ENCODE results near the gene PRKAR1B. TPM values are rescaled to one million over a fixed set of nuclear protein-coding genes. Genes with fewer than 3 reads are reported as not detected.

Gene PRKAR1B
- total and polyA plus RNA-seq, 7 donors = 9.5 to 26.6 (median 11.4) TPM

DNA sequence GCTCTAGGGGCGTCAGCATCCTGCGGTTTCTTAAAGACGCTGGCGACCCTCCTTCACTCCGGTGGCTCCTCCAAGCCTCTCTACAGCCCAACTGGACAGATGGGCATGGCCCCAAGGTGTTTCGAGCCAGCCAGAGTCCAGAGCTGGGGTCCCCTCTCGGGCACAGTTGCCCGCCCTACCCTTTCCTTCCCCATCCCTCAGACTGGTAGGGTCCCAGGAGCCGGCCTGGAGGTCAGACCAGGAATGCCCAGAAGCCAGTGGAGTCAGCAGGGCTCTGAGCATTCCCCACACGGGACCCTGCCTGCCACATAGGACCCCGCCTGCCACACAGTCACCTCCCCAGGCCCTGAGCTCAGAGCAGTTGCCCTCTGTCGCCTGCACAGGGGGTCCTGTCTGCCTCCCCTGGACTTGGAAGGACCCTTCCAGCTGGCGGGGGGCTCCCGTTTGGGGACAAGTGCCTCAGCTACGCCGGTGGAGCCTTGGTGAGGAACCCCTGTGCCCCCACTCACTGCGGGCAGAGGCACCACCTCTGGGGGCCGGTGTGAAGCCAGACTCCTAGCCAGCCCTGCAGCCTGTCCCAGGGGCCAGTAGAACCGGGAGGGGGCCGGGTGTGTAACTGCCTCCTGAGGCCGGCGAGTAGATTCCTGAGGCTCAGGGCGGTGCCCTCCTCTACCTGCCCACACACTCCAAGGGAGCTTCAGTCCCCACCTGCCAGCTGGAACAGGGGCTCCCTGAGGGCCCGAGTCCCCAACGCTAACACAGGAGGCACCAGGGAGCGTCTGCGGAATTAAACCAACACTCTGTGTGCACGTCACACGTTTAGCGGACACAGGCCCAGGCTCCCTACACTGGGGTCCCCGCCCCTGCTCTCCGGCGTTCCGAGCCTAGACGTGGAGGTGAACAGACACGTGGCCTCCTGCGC is 188.1 kb downstream of the PRKAR1B start:
- TF ChIP-seq POLR2AphosphoS5 (IDR thresholded peaks at IDR 0.05) (no peak), POLR2A (IDR thresholded peaks at IDR 0.05) (no peak), EP300 (IDR thresholded peaks at IDR 0.05) (no peak)
- TF ChIP-seq, protein P1, sequence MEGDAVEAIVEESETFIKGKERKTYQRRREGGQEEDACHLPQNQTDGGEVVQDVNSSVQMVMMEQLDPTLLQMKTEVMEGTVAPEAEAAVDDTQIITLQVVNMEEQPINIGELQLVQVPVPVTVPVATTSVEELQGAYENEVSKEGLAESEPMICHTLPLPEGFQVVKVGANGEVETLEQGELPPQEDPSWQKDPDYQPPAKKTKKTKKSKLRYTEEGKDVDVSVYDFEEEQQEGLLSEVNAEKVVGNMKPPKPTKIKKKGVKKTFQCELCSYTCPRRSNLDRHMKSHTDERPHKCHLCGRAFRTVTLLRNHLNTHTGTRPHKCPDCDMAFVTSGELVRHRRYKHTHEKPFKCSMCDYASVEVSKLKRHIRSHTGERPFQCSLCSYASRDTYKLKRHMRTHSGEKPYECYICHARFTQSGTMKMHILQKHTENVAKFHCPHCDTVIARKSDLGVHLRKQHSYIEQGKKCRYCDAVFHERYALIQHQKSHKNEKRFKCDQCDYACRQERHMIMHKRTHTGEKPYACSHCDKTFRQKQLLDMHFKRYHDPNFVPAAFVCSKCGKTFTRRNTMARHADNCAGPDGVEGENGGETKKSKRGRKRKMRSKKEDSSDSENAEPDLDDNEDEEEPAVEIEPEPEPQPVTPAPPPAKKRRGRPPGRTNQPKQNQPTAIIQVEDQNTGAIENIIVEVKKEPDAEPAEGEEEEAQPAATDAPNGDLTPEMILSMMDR (IDR thresholded peaks at IDR 0.05) = no peak
- H3K9me3 ChIP-seq = no peaks in the 10 kb centered on the region
- H3K36me3 ChIP-seq = no peaks in the 10 kb centered on the region
- intact Hi-C loops (cut with DNase I) = no loop called here
- H3K4me3 ChIP-seq = no peak overlapping the region
- WGBS, 2 donors = 26 to 71% methylated on average over 37 of the region's 37 CpGs
- peak overlapping the region in 2 of 4 donors; percentile 36 to 45 for H3K27ac ChIP-seq
- H3K4me1 ChIP-seq = peaks cover 0 to 27% (median 5%) of the 10 kb centered on the region in 4 donors
- DNase-seq = no peak
- no peaks in the 10 kb centered on the region for H3K27me3 ChIP-seq

DNA sequence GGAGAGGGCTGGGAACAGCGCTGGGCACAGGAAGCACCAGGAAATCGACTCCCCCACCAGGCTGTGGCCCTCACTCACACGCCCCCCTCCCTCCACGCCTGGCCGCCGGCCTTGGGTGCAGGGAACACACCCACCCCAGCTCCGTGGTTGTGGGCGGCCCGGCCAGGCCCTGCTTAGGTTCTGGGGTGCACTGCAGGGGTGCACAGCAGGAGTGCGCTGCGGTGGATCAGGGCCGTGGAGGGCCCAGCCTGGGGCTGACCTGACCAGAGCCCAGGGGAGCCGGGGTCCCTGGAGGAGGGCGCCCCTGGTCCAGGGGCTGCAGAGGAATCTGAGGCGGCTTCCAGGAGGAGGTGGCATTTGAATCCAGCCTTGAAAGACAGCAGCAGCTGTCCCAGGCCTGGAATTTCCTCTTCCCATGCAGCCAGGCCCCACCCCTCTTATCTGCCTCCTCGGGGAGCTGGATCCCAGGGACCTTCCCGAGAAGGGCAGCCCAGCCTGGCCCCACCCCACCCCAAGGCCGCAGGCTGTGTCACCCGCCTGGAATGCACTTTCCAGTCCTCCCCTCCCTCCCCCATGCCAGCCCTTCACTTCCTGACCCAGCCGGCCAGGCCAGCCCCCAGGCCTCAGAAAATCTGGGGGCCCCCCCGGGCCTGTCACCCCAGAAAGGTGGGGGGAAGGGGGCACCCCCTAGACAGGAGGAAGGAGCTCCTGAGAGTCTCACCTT is 189.0 kb downstream of the PRKAR1B start:
- 13 to 48% methylated on average over 21 of the region's 21 CpGs for WGBS, 2 donors
- no peak for DNase-seq
- Histone ChIP-seq H3K4me1 (peaks cover 0 to 23% (median 5%) of the 10 kb centered on the region in 4 donors), H3K9me3 (no peaks in the 10 kb centered on the region), H3K27me3 (no peaks in the 10 kb centered on the region), H3K4me3 (no peak overlapping the region), H3K27ac (peak overlapping the region in 2 of 4 donors; percentile 36 to 45), H3K36me3 (no peaks in the 10 kb centered on the region)
- TF ChIP-seq POLR2AphosphoS5 (IDR thresholded peaks at IDR 0.05) (no peak), EP300 (IDR thresholded peaks at IDR 0.05) (no peak), POLR2A (IDR thresholded peaks at IDR 0.05) (no peak)
- TF ChIP-seq, protein P1 (IDR thresholded peaks at IDR 0.05) = no peak
- intact Hi-C loops (cut with DNase I) = no loop called here

DNA sequence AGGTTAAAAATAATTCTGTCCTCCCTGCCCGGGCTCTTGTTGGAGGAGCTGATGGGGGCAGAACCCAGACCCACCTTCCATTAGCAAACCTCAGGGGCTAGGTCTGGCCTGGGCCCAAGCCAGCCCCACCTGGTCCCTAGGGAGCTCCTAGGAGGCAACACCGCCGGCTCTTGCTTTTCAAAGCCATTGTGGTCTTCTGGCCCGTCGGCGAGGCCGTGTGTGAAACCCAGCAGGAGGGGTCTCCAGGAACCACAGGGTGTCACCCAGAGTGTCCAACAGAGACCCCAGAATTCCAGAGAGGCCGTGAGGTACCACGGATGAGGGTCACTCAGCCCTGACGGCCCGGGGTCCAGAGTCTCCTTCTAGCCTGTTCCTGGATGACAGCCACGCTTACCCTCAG is 190.8 kb downstream of the PRKAR1B start:
- H3K36me3 ChIP-seq = no peaks in the 10 kb centered on the region
- H3K4me3 ChIP-seq = no peak overlapping the region
- H3K27ac ChIP-seq = no peak overlapping the region
- TF ChIP-seq EP300 (IDR thresholded peaks at IDR 0.05) = no peak
- no peak for TF ChIP-seq POLR2A (IDR thresholded peaks at IDR 0.05)
- H3K4me1 ChIP-seq = peaks cover 0 to 13% (median 5%) of the 10 kb centered on the region in 4 donors
- 90 to 91% methylated on average over 12 of the region's 12 CpGs for WGBS, 2 donors
- intact Hi-C loops (cut with DNase I) = no loop called here
- no peaks in the 10 kb centered on the region for H3K9me3 ChIP-seq
- no peaks in the 10 kb centered on the region for H3K27me3 ChIP-seq
- DNase-seq = no peak

DNA sequence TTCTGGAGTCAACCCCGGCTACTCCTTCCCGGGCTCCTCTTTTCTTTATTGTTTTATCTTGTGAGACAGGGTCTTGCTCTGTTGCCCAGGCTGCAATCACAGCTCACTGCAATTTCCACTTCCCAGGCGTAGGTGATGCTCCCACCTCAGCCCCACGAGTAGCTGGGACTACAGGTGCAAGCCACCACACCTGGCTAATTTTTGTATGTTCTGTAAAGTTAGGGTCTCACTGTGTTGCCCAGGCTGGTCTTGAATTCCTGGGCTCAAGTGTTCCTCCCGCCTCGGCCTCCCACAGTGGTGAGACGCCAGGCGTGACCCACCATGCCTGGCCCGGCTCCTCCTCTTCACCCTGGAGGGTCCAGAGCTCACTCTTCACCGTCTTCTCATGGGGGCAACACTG is 192.1 kb downstream of the PRKAR1B start:
- TF ChIP-seq, protein P1 (IDR thresholded peaks at IDR 0.05) = no peak
- intact Hi-C loops (cut with DNase I) = no loop called here
- Histone ChIP-seq H3K27me3 (peaks cover 0 to 7% (median 0%) of the 10 kb centered on the region in 3 donors), H3K9me3 (no peaks in the 10 kb centered on the region), H3K4me3 (no peak overlapping the region), H3K4me1 (peaks cover 0 to 13% (median 5%) of the 10 kb centered on the region in 4 donors), H3K27ac (no peak overlapping the region), H3K36me3 (no peaks in the 10 kb centered on the region)
- no peak for DNase-seq
- 83 to 94% methylated on average over 10 of the region's 10 CpGs for WGBS, 2 donors

DNA sequence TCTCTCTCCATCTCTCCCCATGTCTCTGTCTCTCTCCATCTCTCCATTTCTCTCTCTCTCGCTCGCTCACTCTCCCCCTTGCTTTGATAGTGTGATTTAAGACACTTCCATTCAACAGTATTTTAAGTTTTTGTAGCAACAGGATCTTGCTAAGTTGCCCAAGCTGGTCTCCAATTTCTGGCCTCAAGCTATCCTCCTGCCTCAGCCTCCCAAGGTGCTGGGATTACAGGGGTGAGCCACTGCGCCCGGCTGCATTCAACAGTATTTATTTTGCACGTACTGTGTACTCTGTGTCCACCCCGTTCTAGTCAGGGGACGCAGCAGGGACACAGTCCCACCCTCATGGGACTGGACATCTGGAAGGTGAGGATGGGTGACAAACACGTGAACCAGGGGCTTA is 193.0 kb downstream of the PRKAR1B start:
- WGBS, 2 donors = 92 to 95% methylated on average over 8 of the region's 8 CpGs
- Histone ChIP-seq H3K4me3 (no peak overlapping the region), H3K4me1 (peaks cover 0 to 13% (median 5%) of the 10 kb centered on the region in 4 donors), H3K27me3 (peaks cover 0 to 7% (median 0%) of the 10 kb centered on the region in 3 donors), H3K9me3 (no peaks in the 10 kb centered on the region), H3K36me3 (no peaks in the 10 kb centered on the region), H3K27ac (no peak overlapping the region)
- TF ChIP-seq EP300 (IDR thresholded peaks at IDR 0.05) (no peak), POLR2AphosphoS5 (IDR thresholded peaks at IDR 0.05) (no peak), POLR2A (IDR thresholded peaks at IDR 0.05) (no peak)
- TF ChIP-seq, protein P1 (IDR thresholded peaks at IDR 0.05) = no peak
- DNase-seq = no peak
- intact Hi-C loops (cut with DNase I) = no loop called here

All from sigmoid colon (tissue), 7 donors.